ENCODE results near the gene ACO2.

- no peak for TF ChIP-seq TCF7 (IDR thresholded peaks at IDR 0.05; ENCODE audit: low read depth)
- TF ChIP-seq KDM6A (CRISPR knock-in tag; IDR thresholded peaks at IDR 0.05; ENCODE audit: low read depth): no peak
- TF ChIP-seq CTCF (CRISPR knock-in tag; IDR thresholded peaks at IDR 0.05): no peak
- no peak; the same call in 1 of the 2 replicates for TF ChIP-seq ZNF430 (CRISPR knock-in tag; IDR thresholded peaks at IDR 0.05)
- TF ChIP-seq POLR2A (IDR thresholded peaks at IDR 0.05; ENCODE audit: insufficient read depth in 1 of 2, low read depth in 2 of 2, low read length in 2 of 2): peak; percentile 80 to 84
- TF ChIP-seq ZBTB7A (CRISPR knock-in tag; IDR thresholded peaks at IDR 0.05): peak; percentile 53; the same call in 1 of the 2 replicates
- no peak; the same call in 1 of the 2 replicates for TF ChIP-seq HINFP (CRISPR knock-in tag; IDR thresholded peaks at IDR 0.05; ENCODE audit: low read depth)
- TF ChIP-seq RBFOX2 (IDR thresholded peaks at IDR 0.05; ENCODE audit: low read depth, low read length): peak; percentile 94
- TF ChIP-seq ZNF589 (CRISPR knock-in tag; conservative IDR thresholded peaks at IDR 0.05): 0 out of 2 replicates have a peak, but pooled peaks have one; percentile 47
- TF ChIP-seq REST (IDR thresholded peaks at IDR 0.05; ENCODE audit: borderline replicate concordance in 1 of 2, low read depth in 1 of 2, low read length in 2 of 2): 0 out of 4 replicates have a peak, but pooled peaks of 1 of the 2 experiments have one; percentile 36
- TF ChIP-seq ZMAT3 (CRISPR knock-in tag; conservative IDR thresholded peaks at IDR 0.05): no peak; the same call in none of the 2 replicates
- TF ChIP-seq SMAD1 (CRISPR knock-in tag; IDR thresholded peaks at IDR 0.05; ENCODE audit: borderline replicate concordance, low read depth): no peak
- 0 out of 2 replicates have a peak, but pooled peaks have one; percentile 16 for TF ChIP-seq PHF8 (CRISPR knock-in tag; IDR thresholded peaks at IDR 0.05)
- no peak for TF ChIP-seq MAFK (conservative IDR thresholded peaks at IDR 0.05 in 1 of 2, IDR thresholded peaks at IDR 0.05 in 1 of 2; ENCODE audit: low read length in 2 of 2)
Measured at GRCh38 chr22:41447435-41448188, 21.3 kb upstream of the ACO2 start.

Data from HepG2 (cell line).